HG03460 (cell line): ENCODE results near the gene B4GALT3.
A peak's percentile ranks its signal among the peaks of the same experiment; 100 is the strongest.
"Not testable (repeated sequence)": the region's sequence is repeated elsewhere in the genome, so short reads cannot be mapped to it uniquely, and the experiment has no call there.

Experiments used
- ATAC-seq: cut with Tn5 transposase; IDR thresholded peaks from one replicate; pipeline ENCODE4 v1.9.1; 2021; ENCODE audit not compliant: unreplicated experiment

Gene B4GALT3

GRCh38 chr1:161177112-161177935, at the start of gene B4GALT3:
Gene B4GALT3 (minus strand): TSS chr1:161177507. CDS start chr1:161176060, 1,447 bp downstream.
- peak; percentile 77 for ATAC-seq

- no peak for ATAC-seq
Measured at GRCh38 chr1:161226759-161227158, 49.5 kb upstream of the B4GALT3 start.

GRCh38 chr1:161226320-161226711, 49.0 kb upstream of the B4GALT3 start:
- no peak for ATAC-seq

- ATAC-seq = peak; percentile 92
Measured at GRCh38 chr1:161225534-161226319, 48.4 kb upstream of the B4GALT3 start, which contains the start of gene TOMM40L. Gene TOMM40L (plus strand): TSS chr1:161226060. CDS start chr1:161226490, 430 bp downstream.

- ATAC-seq = no peak
Measured at GRCh38 chr1:161225178-161225533, 47.8 kb upstream of the B4GALT3 start.

- not testable (repeated sequence) for ATAC-seq
Measured at GRCh38 chr1:161224695-161225087, 47.4 kb upstream of the B4GALT3 start.

- no peak for ATAC-seq
Measured at GRCh38 chr1:161223805-161224694, 46.7 kb upstream of the B4GALT3 start.

GRCh38 chr1:161222175-161223019, 45.1 kb upstream of the B4GALT3 start:
- no peak for ATAC-seq

- no peak for ATAC-seq
Measured at GRCh38 chr1:161220002-161220401, 42.7 kb upstream of the B4GALT3 start.

GRCh38 chr1:161219078-161219892, 42.0 kb upstream of the B4GALT3 start:
- ATAC-seq = no peak

GRCh38 chr1:161218301-161219077, 41.2 kb upstream of the B4GALT3 start:
- ATAC-seq = no peak

- ATAC-seq = no peak
Measured at GRCh38 chr1:161217831-161218230, 40.5 kb upstream of the B4GALT3 start.

GRCh38 chr1:161216945-161217712, 39.8 kb upstream of the B4GALT3 start:
- ATAC-seq = peak; percentile 83

- ATAC-seq = no peak
Measured at GRCh38 chr1:161215076-161215475, 37.8 kb upstream of the B4GALT3 start, which contains the start of gene FCER1G. Gene FCER1G (plus strand): TSS chr1:161215295. CDS start chr1:161215322, 27 bp downstream.

GRCh38 chr1:161214369-161214768, 37.1 kb upstream of the B4GALT3 start:
- ATAC-seq = no peak

- ATAC-seq = peak; percentile 57
Measured at GRCh38 chr1:161209790-161210409, 32.6 kb upstream of the B4GALT3 start.

- ATAC-seq = no peak
Measured at GRCh38 chr1:161207173-161207572, 29.9 kb upstream of the B4GALT3 start.
